Esophagus squamous epithelium (tissue), 5 donors: ENCODE results near the gene ETNK1. TPM values are rescaled to one million over a fixed set of nuclear protein-coding genes. Genes with fewer than 3 reads are reported as not detected.
"Not testable (repeated sequence)": the region's sequence is repeated elsewhere in the genome, so short reads cannot be mapped to it uniquely, and the experiment has no call there.

Source experiments
- DNase-seq: peaks from one replicate; lab custom pipeline; 2025; lab: John Stamatoyannopoulos, UW
- H3K27ac ChIP-seq, 4 donors: fragments of 200-600 bp; sonication (generic); one replicate each; pipeline ENCODE4 v1.5.1; 2016 to 2019; ENCODE audit warnings: mild to moderate bottlenecking in 1 of 4
- H3K27me3 ChIP-seq, 4 donors: fragments of 200-600 bp; sonication (generic); 1 replicate in 3 of 4; 2 replicates in 1 of 4; pipeline versions ENCODE4 v1.5.1 to v1.6.0; 2017 to 2021; ENCODE audit warnings: antibody characterized with exemption in 1 of 4
- H3K36me3 ChIP-seq, 3 donors: fragments of 200-600 bp; sonication (generic); one replicate each; pipeline ENCODE4 v1.5.1; 2016 to 2019
- H3K4me1 ChIP-seq, 3 donors: fragments of 200-600 bp; sonication (generic); one replicate each; pipeline ENCODE4 v1.5.1; 2017 to 2019
- H3K4me3 ChIP-seq, 4 donors: fragments of 200-600 bp; sonication (generic); 1 replicate in 3 of 4; 2 replicates in 1 of 4; pipeline ENCODE4 v1.5.1; 2016 to 2019; ENCODE audit warnings: mild to moderate bottlenecking in 2 of 4, moderate library complexity in 1 of 4
- H3K9me3 ChIP-seq, 3 donors: fragments of 200-600 bp; sonication (generic); one replicate each; pipeline ENCODE4 v1.5.1; 2016 to 2019
- POLR2A ChIP-seq, 4 donors: fragments of 450-650 bp; IDR thresholded peaks; one replicate each; pipeline ENCODE4 v1.6.1; 2017; ENCODE audit warnings: antibody characterized with exemption in 4 of 4, mild to moderate bottlenecking in 4 of 4, moderate library complexity in 3 of 4
- whole genome bisulfite sequencing, 2 donors: methylation state at CpG; one replicate each; pipeline ENCODE4 v1.1.5; 2018; 5-methylcytosine and 5-hydroxymethylcytosine counted together
- intact Hi-C: fragments of 100-400 bp; cut with DNase I; formaldehyde crosslinking; loops from one replicate; pipeline ENCODE4 v1.15.0; 2022
- total RNA-seq, 4 donors: library from RNA; depleted of rRNA; stranded (reverse); fragments of >200 nt; gene quantifications; one replicate each; pipeline ENCODE4 v1.1.0, GENCODE V29; 2016
- TF ChIP-seq, protein P1 (sequence below), 6 experiments: fragments of 450-650 bp in 4 of 6; fragments of 200-600 bp in 2 of 6; sonication (generic) in 2 of 6; IDR thresholded peaks; one replicate each; pipeline ENCODE4 v1.5.1; 2016 to 2019; ENCODE audit warnings: antibody characterized with exemption in 6 of 6, mild to moderate bottlenecking in 4 of 6, moderate library complexity in 4 of 6
- donor health status: DM: yes; HTN: yes; CAD: no.

Gene ETNK1
- total RNA-seq, 4 donors from 2014 or later, result 13.9 to 37.3 (median 28.1) TPM

GRCh38 chr12:22691319-22691718, 66.3 kb downstream of the ETNK1 start:
- DNase-seq, result no peak
- intact Hi-C loops, result no loop called here
- WGBS, 2 donors, result 86 to 94% methylated on average over 2 of the region's 2 CpGs
- Histone ChIP-seq H3K36me3 (no peaks in the 10 kb centered on the region), H3K27ac (no peak overlapping the region), H3K27me3 (no peaks in the 10 kb centered on the region), H3K4me3 (no peak overlapping the region), H3K4me1 (peaks cover 0 to 7% (median 0%) of the 10 kb centered on the region in 3 donors), H3K9me3 (peaks cover 0 to 6% (median 0%) of the 10 kb centered on the region in 3 donors)
- TF ChIP-seq, protein P1, sequence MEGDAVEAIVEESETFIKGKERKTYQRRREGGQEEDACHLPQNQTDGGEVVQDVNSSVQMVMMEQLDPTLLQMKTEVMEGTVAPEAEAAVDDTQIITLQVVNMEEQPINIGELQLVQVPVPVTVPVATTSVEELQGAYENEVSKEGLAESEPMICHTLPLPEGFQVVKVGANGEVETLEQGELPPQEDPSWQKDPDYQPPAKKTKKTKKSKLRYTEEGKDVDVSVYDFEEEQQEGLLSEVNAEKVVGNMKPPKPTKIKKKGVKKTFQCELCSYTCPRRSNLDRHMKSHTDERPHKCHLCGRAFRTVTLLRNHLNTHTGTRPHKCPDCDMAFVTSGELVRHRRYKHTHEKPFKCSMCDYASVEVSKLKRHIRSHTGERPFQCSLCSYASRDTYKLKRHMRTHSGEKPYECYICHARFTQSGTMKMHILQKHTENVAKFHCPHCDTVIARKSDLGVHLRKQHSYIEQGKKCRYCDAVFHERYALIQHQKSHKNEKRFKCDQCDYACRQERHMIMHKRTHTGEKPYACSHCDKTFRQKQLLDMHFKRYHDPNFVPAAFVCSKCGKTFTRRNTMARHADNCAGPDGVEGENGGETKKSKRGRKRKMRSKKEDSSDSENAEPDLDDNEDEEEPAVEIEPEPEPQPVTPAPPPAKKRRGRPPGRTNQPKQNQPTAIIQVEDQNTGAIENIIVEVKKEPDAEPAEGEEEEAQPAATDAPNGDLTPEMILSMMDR (IDR thresholded peaks at IDR 0.05), result no peak
- TF ChIP-seq POLR2A (IDR thresholded peaks at IDR 0.05), result no peak

DNA sequence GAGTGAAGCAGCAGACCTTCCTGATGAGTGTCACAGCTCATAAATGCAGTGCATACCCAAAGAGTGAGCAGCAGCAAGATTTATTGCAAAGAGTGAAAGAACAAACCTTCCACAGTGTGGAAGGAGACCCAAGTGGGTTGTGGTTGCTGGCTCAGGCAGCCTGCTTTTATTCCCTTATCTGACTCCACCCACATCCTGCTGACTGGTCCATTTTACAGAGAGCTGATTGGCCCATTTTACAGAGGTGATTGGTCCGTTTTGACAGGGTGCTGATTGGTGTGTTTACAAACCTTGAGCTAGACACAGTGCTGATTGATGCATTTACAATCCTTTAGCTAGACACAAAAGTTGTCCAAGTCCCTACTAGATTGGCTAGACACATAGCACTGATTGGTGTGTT, 67.5 kb downstream of the ETNK1 start:
- intact Hi-C loops, DNase-seq, H3K27ac ChIP-seq, H3K4me3 ChIP-seq, H3K9me3 ChIP-seq, H3K36me3 ChIP-seq, H3K4me1 ChIP-seq, H3K27me3 ChIP-seq: not testable (repeated sequence)
- WGBS, 2 donors, result 100% methylated on average over 1 of the region's 1 CpG

DNA sequence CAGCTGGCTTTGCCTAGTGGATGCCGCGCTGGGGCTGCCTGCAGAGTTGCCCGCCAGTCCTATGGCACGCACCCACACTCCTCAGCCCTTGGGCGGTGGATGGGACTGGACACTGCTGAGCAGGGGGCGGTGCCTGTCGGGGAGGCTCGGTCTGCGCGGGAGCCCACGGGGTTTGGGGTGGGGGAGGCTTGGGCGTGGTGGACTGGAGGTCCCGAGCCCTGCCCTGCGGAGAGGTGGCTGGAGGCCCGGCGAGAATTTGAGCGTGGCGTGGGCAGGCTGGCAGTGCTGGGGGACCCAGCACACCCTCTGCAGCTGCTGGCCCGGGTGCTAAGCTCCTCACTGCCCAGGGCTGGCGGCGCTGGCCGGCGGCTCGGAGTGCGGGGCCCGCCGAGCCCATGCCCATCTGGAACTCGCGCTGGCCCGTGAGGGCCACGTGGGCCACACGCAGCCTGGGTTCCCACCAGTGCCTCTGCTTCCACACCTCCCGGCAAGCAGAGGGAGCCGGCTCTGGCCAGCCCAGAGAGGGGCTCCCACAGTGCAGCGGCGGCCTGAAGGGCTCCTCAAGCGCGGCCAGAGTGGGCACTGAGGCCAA, 68.1 kb downstream of the ETNK1 start:
- 92 to 96% methylated on average over 5 of the region's 38 CpGs for WGBS, 2 donors
- Histone ChIP-seq H3K27ac (no peak overlapping the region), H3K36me3 (no peaks in the 10 kb centered on the region), H3K4me1 (no peaks in the 10 kb centered on the region), H3K27me3 (no peaks in the 10 kb centered on the region), H3K9me3 (peaks cover 0 to 6% (median 0%) of the 10 kb centered on the region in 3 donors), H3K4me3 (no peak overlapping the region)
- DNase-seq, result no peak
- intact Hi-C loops, result no loop called here
- TF ChIP-seq, protein P1 (IDR thresholded peaks at IDR 0.05), result no peak
- TF ChIP-seq POLR2A (IDR thresholded peaks at IDR 0.05), result no peak

GRCh38 chr12:22698576-22698975, 73.6 kb downstream of the ETNK1 start:
- 85% methylated on average over 3 of the region's 3 CpGs for WGBS, 2 donors
- intact Hi-C loops, result no loop called here
- no peaks in the 10 kb centered on the region for H3K9me3 ChIP-seq
- H3K4me3 ChIP-seq, result no peak overlapping the region
- TF ChIP-seq, protein P1 (IDR thresholded peaks at IDR 0.05), result no peak
- no peak for TF ChIP-seq POLR2A (IDR thresholded peaks at IDR 0.05)
- no peak for DNase-seq
- H3K4me1 ChIP-seq, result peaks cover 0 to 5% (median 0%) of the 10 kb centered on the region in 3 donors
- no peaks in the 10 kb centered on the region for H3K27me3 ChIP-seq
- H3K36me3 ChIP-seq, result no peaks in the 10 kb centered on the region
- no peak overlapping the region for H3K27ac ChIP-seq

DNA sequence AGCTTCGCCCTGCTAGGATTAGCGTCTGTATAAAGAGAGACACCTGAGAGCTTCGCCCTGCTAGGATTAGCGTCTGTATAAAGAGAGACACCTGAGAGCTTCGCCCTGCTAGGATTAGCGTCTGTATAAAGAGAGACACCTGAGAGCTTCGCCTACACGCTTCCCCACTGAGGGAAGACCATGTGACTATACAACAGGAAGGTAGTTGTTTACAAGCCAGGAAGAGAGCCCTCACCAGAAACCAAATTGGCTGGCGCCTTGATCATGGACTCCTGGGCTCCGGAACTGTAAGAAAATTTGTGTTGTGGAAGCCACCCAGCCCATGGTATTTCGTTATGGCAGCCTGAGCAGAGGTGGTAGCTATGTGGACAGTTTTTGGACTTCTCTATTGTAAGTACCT, 74.7 kb downstream of the ETNK1 start:
- H3K4me3 ChIP-seq, H3K4me1 ChIP-seq, intact Hi-C loops, H3K27me3 ChIP-seq, H3K9me3 ChIP-seq, DNase-seq, H3K36me3 ChIP-seq, H3K27ac ChIP-seq: not testable (repeated sequence)
- 44 to 78% methylated on average over 8 to 11 of the region's 11 CpGs for WGBS, 2 donors

DNA sequence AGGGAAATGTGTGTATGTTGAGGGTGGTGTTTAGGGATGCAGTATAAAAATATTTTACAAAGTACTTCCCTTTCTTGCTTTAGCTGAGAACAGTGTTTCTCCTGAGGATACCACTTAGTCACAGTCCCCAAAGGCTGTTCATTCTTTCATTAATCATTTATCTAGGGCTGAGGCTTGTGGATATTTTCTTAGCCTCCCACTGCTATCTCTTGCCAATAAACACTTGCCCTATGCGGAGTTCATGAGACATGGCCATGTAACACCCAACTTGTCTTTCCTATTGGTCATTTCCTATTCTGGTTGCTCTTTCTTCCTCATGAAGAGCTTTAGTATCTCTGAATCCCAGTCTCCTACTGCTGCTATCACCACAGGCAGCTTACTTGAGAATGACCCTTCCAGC, 75.1 kb downstream of the ETNK1 start:
- TF ChIP-seq, protein P1 (IDR thresholded peaks at IDR 0.05), result no peak
- TF ChIP-seq POLR2A (IDR thresholded peaks at IDR 0.05), result no peak
- intact Hi-C loops, result no loop called here
- no peaks in the 10 kb centered on the region for H3K36me3 ChIP-seq
- H3K9me3 ChIP-seq, result no peaks in the 10 kb centered on the region
- WGBS, 2 donors, result 50 to 55% methylated on average over 1 of the region's 1 CpG
- DNase-seq, result no peak
- H3K4me1 ChIP-seq, result peaks cover 0 to 5% (median 0%) of the 10 kb centered on the region in 3 donors
- H3K4me3 ChIP-seq, result no peak overlapping the region
- no peak overlapping the region for H3K27ac ChIP-seq
- no peaks in the 10 kb centered on the region for H3K27me3 ChIP-seq

DNA sequence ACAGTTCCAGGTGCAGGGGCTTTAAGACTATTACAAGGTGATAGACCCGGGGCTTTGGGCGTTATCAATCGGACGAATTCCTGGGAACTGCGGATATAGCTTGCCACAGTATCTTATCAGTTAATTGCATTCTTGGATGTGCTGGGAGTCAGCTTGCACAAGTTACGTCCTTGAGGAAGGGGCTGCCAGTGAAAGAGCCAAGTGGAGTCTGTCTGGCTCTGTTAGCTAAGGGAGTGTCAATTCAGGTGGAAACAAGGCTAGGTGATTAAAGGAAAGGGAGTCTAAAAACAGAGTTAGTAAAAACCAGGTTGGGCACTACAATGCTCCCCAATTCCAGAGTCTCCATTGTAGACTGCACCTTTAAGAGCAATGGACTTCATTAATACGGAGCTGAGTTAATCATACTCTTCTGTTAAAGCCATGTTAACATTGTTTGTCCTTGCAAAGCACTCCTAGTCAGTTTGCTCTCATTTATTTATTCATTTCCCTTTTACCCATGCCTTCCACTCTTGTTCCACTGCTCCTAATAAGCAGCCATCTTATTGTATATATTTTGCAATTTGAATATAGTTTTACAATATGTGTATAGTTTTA, 76.3 kb downstream of the ETNK1 start:
- H3K4me3 ChIP-seq, DNase-seq, H3K4me1 ChIP-seq, H3K27me3 ChIP-seq, H3K36me3 ChIP-seq, H3K27ac ChIP-seq, intact Hi-C loops, H3K9me3 ChIP-seq: not testable (repeated sequence)
- 58 to 67% methylated on average over 5 to 7 of the region's 7 CpGs for WGBS, 2 donors
